K562 (cell line): ENCODE results near the gene ATP13A2. TPM values are rescaled to one million over a fixed set of nuclear protein-coding genes. Genes with fewer than 3 reads are reported as not detected.

Experiments
- ATF2 ChIP-seq: sonication (generic); formaldehyde crosslinking; IDR thresholded peaks from 2 replicates; pipeline ENCODE4 v1.8.1; 2022; ENCODE audit warnings: missing genetic modification reagents
- DEAF1 ChIP-seq: fragments of 450-650 bp; formaldehyde crosslinking; IDR thresholded peaks from 2 replicates; pipeline ENCODE4 v1.4.0; 2020; ENCODE audit warnings: mild to moderate bottlenecking, moderate library complexity
- DPF2 ChIP-seq: fragments of 450-650 bp; IDR thresholded peaks from 2 replicates; pipeline ENCODE4 v1.6.1; 2016
- EWSR1 ChIP-seq: fragments of 450-650 bp; IDR thresholded peaks from 2 replicates; pipeline ENCODE4 v1.6.1; 2018; ENCODE audit warnings: borderline replicate concordance, mild to moderate bottlenecking, low read depth, moderate library complexity; ENCODE audit not compliant: partially characterized antibody
- HDAC8 ChIP-seq: fragments of 450-650 bp; IDR thresholded peaks from 2 replicates; pipeline ENCODE4 v1.6.1; 2016; ENCODE audit warnings: mild to moderate bottlenecking, missing genetic modification characterization, moderate library complexity, missing compliant biosample characterization
- HNRNPL ChIP-seq: fragments of 200-400 bp; formaldehyde crosslinking; IDR thresholded peaks from 2 replicates; pipeline ENCODE4 v1.6.1; 2017; ENCODE audit warnings: low read depth, mild to moderate bottlenecking, low read length
- KDM1A ChIP-seq, 2 experiments: fragments of 450-650 bp; IDR thresholded peaks; 2 replicates each; pipeline ENCODE4 v1.6.1; 2016; ENCODE audit warnings: mild to moderate bottlenecking in 2 of 2
- KLF16 ChIP-seq: IDR thresholded peaks from 2 replicates; pipeline ENCODE4 v1.6.1; 2016; ENCODE audit warnings: antibody characterized with exemption
- REST ChIP-seq, 2 experiments: fragments of 450-650 bp; formaldehyde crosslinking in 1 of 2; IDR thresholded peaks; 2 replicates each; pipeline versions ENCODE4 v1.4.0 to v1.6.1; 2014 to 2020; ENCODE audit warnings: mild to moderate bottlenecking in 2 of 2, borderline replicate concordance in 1 of 2, low read depth in 1 of 2
- ZNF124 ChIP-seq: sonication (generic); formaldehyde crosslinking; IDR thresholded peaks from 2 replicates; pipeline ENCODE4 v1.8.1; 2022; ENCODE audit warnings: missing genetic modification reagents
- ZNF146 ChIP-seq: IDR thresholded peaks from one replicate; pipeline ENCODE4 v1.6.1; 2018; ENCODE audit warnings: missing compliant biosample characterization; ENCODE audit not compliant: unreplicated experiment
- ZNF408 ChIP-seq: fragments of 250-450 bp; sonication (Bioruptor Pico); IDR thresholded peaks from 2 replicates; pipeline ENCODE4 v1.4.0; 2020; ENCODE audit warnings: low read depth, mild to moderate bottlenecking, moderate library complexity
- ZNF511 ChIP-seq: sonication (generic); formaldehyde crosslinking; IDR thresholded peaks from 2 replicates; pipeline ENCODE4 v1.8.0; 2022; ENCODE audit warnings: mild to moderate bottlenecking, missing genetic modification reagents
- polyA plus RNA-seq, 8 experiments: library from polyadenylated mRNA; depleted of rRNA in 4 of 8; stranded (reverse) in 5 of 8; unstranded in 3 of 8; fragments of >200 nt; fragmentation: Nextera tagmentation in 2 of 8; fragmentation: Illumina TruSeq in 1 of 8; extraction: Ambion mirVana in 2 of 8; extraction: Trizol in 1 of 8; gene quantifications; 2 replicates each; pipeline versions ENCODE4 v1.2.1 to v1.2.3, GENCODE V29; 2011 to 2014; ENCODE audit warnings: inconsistent platforms in 1 of 8, missing spikeins in 1 of 8
- total RNA-seq, 7 experiments: library from RNA; depleted of rRNA in 6 of 7; stranded (reverse); fragments of >200 nt in 6 of 7; fragmentation: Illumina TruSeq in 2 of 7; extraction: Trizol in 2 of 7; gene quantifications; 2 replicates each; pipeline versions ENCODE4 v1.2.1 to v1.2.3, GENCODE V29; 2011 to 2021; ENCODE audit warnings: low replicate concordance in 1 of 7

ATP13A2 gene
- total and polyA plus RNA-seq, 9 of the 15 experiments (the other 6 are each of a cell fraction or from before 2014, with no cell fraction given), result 0.36 to 56.3 (median 16.3) TPM

GRCh38 chr1:17059391-17060305 is 47.9 kb upstream of the ATP13A2 start (continued):
- TF ChIP-seq ATF2, result no peak
- TF ChIP-seq REST (IDR thresholded peaks at IDR 0.05; ENCODE audit: borderline replicate concordance), result peak; percentile 53; the same call in 1 of the 2 replicates
- no peak for TF ChIP-seq REST (CRISPR knock-in tag; IDR thresholded peaks at IDR 0.05; ENCODE audit: low read depth)
- no peak for TF ChIP-seq HNRNPL
- TF ChIP-seq EWSR1, result no peak
- 0 out of 2 replicates have a peak, but pooled peaks have one; percentile 14 for TF ChIP-seq KLF16
- TF ChIP-seq DEAF1, result peak; percentile 69; the same call in 1 of the 2 replicates
- TF ChIP-seq DPF2, result no peak
- TF ChIP-seq ZNF511 (CRISPR knock-in tag), result 0 out of 2 replicates have a peak, but pooled peaks have one; percentile 13
- no peak for TF ChIP-seq KDM1A (IDR thresholded peaks at IDR 0.05)
- no peak for TF ChIP-seq ZNF408 (CRISPR knock-in tag)
- no peak for TF ChIP-seq ZNF146
- TF ChIP-seq ZNF124, result no peak
- TF ChIP-seq HDAC8 (tag), result no peak
